DND-41 (cell line): ENCODE data around the gene CTDSP2.

Experiments used
- ATAC-seq: fragments of 200-7000 bp; cut with Tn5 transposase; 3 replicates; pipeline ENCODE4 v1.9.1; 2021; ENCODE audit warnings: low read depth; ENCODE audit not compliant: insufficient read depth
- DNase-seq: peaks from one replicate; pipeline ENCODE4 v3.0.0-alpha.2; 2020
- H2AFZ ChIP-seq: 2 replicates; pipeline ENCODE4 v1.6.0; 2012; ENCODE audit warnings: low read depth, low read length
- H3K27ac ChIP-seq: 2 replicates; pipeline ENCODE4 v1.5.1; 2012; ENCODE audit warnings: low read length, inconsistent platforms
- H3K27me3 ChIP-seq: fragments of 200-600 bp; sonication (generic); 2 replicates; pipeline ENCODE4 v1.6.0; 2012; ENCODE audit warnings: low read length, mild to moderate bottlenecking, inconsistent platforms; ENCODE audit not compliant: insufficient read depth, poor library complexity
- H3K36me3 ChIP-seq: 2 replicates; pipeline ENCODE4 v1.5.1; 2012; ENCODE audit warnings: low read length, inconsistent platforms; ENCODE audit not compliant: insufficient read depth
- H3K4me1 ChIP-seq: 2 replicates; pipeline ENCODE4 v1.5.1; 2012; ENCODE audit warnings: mild to moderate bottlenecking, low read length; ENCODE audit not compliant: insufficient read depth
- H3K4me2 ChIP-seq: 2 replicates; pipeline ENCODE4 v1.6.0; 2012; ENCODE audit warnings: mild to moderate bottlenecking, moderate library complexity, low read length, inconsistent platforms; ENCODE audit not compliant: insufficient read depth
- H3K4me3 ChIP-seq, 2 experiments: fragments of 200-600 bp in 1 of 2; shearing (Covaris generic) in 1 of 2; 2 replicates each; pipeline ENCODE4 v1.5.1; 2012 to 2016; ENCODE audit warnings: inconsistent platforms in 2 of 2, low read length in 2 of 2, mild to moderate bottlenecking in 2 of 2, low read depth in 1 of 2, moderate library complexity in 1 of 2
- H3K79me2 ChIP-seq: 2 replicates; pipeline ENCODE4 v1.6.0; 2012; ENCODE audit warnings: low read length, inconsistent platforms; ENCODE audit not compliant: insufficient read depth
- H3K9ac ChIP-seq: 2 replicates; pipeline ENCODE4 v1.6.0; 2012; ENCODE audit warnings: low read depth, mild to moderate bottlenecking, inconsistent platforms, low read length, moderate library complexity
- H3K9me3 ChIP-seq: 2 replicates; pipeline ENCODE4 v1.5.1; 2012; ENCODE audit warnings: low read length, moderate library complexity, mild to moderate bottlenecking, inconsistent platforms; ENCODE audit not compliant: insufficient read depth, severe bottlenecking
- H4K20me1 ChIP-seq: 2 replicates; pipeline ENCODE4 v1.6.0; 2012; ENCODE audit warnings: low read length; ENCODE audit not compliant: insufficient read depth
- CTCF ChIP-seq: IDR thresholded peaks from 2 replicates; pipeline ENCODE4 v1.5.1; 2012; ENCODE audit warnings: borderline replicate concordance, low read length, moderate library complexity, mild to moderate bottlenecking; ENCODE audit not compliant: poor library complexity, severe bottlenecking; ENCODE audit errors: extremely low read depth
- EZH2 ChIP-seq: IDR thresholded peaks from 3 replicates; pipeline ENCODE4 v1.6.1; 2012; ENCODE audit warnings: borderline replicate concordance, low read depth, mild to moderate bottlenecking, moderate library complexity, low read length, inconsistent platforms; ENCODE audit not compliant: severe bottlenecking

The CTDSP2 gene

DNA sequence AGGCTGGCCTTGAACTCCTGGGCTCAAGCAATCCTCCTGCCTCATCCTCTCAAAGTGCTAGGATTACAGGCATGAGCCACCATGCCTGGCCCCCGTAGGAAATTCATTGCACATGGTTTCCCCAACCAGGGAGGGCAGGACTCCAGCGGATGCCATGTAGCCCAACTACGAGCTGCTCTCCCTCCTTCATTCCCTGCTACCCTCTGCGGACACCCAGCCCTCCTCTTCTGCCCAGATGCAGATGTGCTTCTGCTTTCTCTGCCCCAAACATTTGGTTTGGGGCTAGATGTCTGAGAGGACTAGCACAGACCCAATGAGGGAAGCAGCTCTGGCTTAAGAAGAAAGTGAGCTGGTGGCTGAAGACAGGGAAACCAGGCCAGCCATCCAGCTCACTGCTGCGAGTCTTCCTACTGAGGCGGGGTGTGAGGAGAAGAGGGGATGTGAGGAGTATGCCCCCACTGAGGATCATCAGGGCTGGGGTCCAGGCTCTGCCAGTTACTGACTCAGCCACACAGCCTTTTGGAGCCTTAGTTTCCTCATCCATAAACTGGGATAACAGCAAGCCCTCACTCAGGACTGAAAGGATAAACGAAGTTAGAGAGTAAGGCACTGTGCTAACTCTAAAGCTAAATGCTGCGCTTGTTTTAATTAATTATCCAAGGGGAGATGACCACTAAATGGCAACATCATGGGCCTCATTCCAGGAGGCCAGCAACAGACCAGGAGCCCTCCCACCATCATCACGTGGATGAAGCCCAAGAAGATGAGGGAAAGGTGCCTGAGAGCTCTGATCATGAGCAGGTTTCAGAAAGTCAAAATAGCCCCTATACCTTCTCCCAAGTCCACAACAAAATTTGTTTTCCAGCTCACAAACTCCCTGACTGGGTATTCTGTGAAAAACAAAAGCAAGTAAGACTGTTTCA is 10.9 kb downstream of the CTDSP2 start:
- H4K20me1 ChIP-seq = peaks cover 85% of the 10 kb centered on the region
- peaks cover 32% of the 10 kb centered on the region for H3K4me1 ChIP-seq

DNA sequence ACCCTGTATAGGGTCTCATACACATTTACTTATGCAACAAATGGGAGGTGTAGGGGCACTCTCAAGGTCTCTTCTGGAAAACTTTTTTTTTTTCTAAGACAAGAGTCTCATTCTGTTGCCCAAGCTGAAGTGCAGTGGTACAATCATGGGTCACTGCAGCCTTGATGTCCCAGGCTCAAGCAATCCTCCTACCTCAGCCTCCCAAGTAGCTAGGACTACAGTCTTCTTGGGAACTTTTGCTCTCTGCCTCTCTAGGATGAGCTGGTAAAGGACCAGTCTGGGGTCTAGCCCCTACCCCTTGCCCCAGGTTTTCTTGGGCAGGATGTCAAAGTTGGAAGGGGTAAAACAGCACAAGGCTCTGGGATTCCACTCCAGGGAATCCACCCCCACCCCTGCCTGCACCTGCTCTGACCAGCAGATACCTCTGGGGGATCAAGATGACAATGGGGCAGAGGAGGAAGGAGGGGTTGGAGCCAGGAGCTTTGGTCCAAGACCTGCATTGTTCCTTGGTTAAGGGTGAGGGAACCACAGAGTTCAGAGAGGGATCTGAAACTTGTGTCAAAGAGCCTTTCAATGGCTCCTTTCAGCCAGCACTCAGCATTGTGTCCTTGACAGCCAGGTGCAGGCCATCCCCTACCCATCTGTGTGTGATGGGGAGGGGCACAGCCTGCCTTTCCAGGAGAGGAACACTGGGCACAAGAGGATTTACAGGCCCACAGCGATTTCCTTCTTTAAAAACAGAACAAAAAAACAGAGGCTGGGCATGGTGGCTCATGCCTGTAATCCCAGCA is 12.2 kb downstream of the CTDSP2 start:
- no peaks in the 10 kb centered on the region for H3K27me3 ChIP-seq
- no peak overlapping the region for H3K4me3 ChIP-seq
- H4K20me1 ChIP-seq = peaks cover 86% of the 10 kb centered on the region
- H3K9ac ChIP-seq = no peak overlapping the region
- peaks cover 7% of the 10 kb centered on the region for H3K36me3 ChIP-seq
- no peak for ATAC-seq
- H2AFZ ChIP-seq = no peak overlapping the region
- H3K4me1 ChIP-seq = peaks cover 32% of the 10 kb centered on the region
- H3K27ac ChIP-seq = peak overlapping the region; percentile 29; the same call in 1 of the 2 replicates
- no peaks in the 10 kb centered on the region for H3K9me3 ChIP-seq
- no peak for DNase-seq
- H3K79me2 ChIP-seq = peaks cover 99% of the 10 kb centered on the region
- no peak overlapping the region for H3K4me2 ChIP-seq
- TF ChIP-seq EZH2 = no peak
- no peak for TF ChIP-seq CTCF

More for the DNA sequence above, 10.9 kb downstream of the CTDSP2 start:
- TF ChIP-seq CTCF (no peak), EZH2 (no peak)
- Histone ChIP-seq H3K79me2 (peaks cover 99% of the 10 kb centered on the region), H3K36me3 (no peaks in the 10 kb centered on the region; the same call in 1 of the 2 replicates), H3K27me3 (no peaks in the 10 kb centered on the region), H3K9me3 (no peaks in the 10 kb centered on the region), H3K27ac (no peak overlapping the region), H2AFZ (no peak overlapping the region), H3K4me2 (no peak overlapping the region), H3K4me3 (no peak overlapping the region), H3K9ac (no peak overlapping the region)
- no peak for ATAC-seq
- DNase-seq = no peak

GRCh38 chr12:57833672-57834071 is 12.9 kb downstream of the CTDSP2 start:
- H3K4me2 ChIP-seq = no peak overlapping the region
- no peak overlapping the region for H2AFZ ChIP-seq
- peak overlapping the region; percentile 22; the same call in 1 of the 2 replicates for H3K27ac ChIP-seq
- ATAC-seq = no peak
- peaks cover 96% of the 10 kb centered on the region for H3K79me2 ChIP-seq
- no peak for DNase-seq
- H3K9me3 ChIP-seq = no peaks in the 10 kb centered on the region
- peaks cover 27% of the 10 kb centered on the region for H3K4me1 ChIP-seq
- peaks cover 13% of the 10 kb centered on the region for H3K36me3 ChIP-seq
- peaks cover 86% of the 10 kb centered on the region for H4K20me1 ChIP-seq
- TF ChIP-seq EZH2 (no peak), CTCF (no peak)
- H3K4me3 ChIP-seq = no peak overlapping the region
- no peaks in the 10 kb centered on the region for H3K27me3 ChIP-seq
- no peak overlapping the region for H3K9ac ChIP-seq
